Activated T-helper 9 cell treated with anti-CD3 and anti-CD28 coated beads, Interleukin-2, amount 50 U/mL, for 16 hours (primary cell): Measurements from ENCODE around the gene CDCA8.
"Not testable (repeated sequence)": the region's sequence is repeated elsewhere in the genome, so short reads cannot be mapped to it uniquely, and the experiment has no call there.

Experiments used
- DNase-seq: peaks from one replicate; pipeline ENCODE4 v3.0.0-alpha.2; 2020; ENCODE audit warnings: low read depth

CDCA8 gene

DNA sequence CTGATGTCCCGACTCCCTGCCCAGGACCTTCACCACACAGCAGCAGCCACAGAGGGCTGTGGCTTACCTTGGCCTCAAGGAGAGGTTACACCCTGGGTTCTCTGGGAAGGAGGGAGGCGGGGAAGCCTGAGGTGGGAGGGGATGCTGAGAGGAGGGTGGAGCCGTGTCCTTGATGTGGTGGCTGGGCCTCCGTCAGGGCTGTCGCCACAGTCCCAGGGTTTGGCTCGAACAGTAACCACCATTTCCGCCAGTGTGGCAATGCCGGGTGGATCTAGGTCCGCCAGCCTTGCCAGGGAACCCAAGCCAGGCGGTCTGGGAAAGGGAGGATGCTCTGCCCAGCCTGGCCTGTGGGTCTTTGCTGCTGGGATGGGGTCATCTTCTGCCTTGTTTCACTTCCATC is 18.4 kb upstream of the CDCA8 start:
- DNase-seq: peak; percentile 31

DNA sequence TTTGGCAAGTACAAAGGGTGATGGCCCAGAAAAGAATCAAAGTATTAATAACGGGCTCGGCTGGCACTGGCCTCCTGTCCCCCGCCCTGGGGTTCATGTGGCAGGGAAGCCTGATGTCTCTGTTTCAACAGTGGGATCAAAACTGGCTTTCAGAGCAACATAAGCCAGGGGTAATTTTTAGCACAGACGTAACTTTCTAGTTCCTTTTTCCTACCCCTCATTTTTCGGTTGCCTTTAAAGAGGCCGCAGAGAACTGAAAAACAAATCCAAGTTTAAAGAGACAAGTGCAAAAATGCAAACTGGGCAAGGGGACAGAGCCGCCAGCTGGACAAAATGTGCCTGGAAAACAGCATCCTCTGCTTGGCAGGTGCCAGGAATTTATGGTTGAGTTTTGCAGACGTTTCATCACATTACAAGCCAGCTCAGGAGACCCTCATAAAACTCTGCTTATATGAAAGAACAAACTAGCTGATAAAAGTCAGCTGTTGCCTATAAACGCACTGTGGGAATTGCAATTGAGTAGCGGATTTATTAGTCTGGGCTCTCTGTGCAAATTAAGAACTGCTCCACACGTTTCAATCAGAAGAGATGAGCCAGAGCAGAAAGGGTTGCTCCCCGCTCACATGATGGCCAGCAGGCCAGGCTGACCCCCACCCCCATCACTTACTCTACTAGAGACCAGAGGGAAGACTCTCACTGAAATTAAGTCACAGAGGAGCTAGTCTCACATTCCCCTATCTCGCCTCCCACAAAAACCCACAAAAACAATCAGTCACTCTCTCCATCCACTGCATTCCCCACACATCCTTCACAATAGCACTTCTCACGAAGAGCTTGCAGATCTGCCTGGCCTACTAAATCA is 15.8 kb upstream of the CDCA8 start:
- no peak for DNase-seq

DNA sequence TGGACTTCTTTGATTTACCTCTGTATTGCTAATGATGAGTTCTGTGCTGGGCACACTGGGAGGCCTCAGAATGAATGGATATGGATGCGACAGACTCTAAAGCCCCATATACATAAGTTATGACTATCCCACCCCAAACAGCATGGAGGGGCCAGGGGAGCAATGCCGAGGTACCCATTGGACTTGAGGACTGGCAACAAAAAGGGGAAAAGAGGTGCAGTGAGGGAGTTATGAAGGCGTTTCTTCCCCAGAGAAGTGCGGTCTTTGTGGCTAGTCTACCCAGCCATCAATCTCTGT is 15.2 kb upstream of the CDCA8 start:
- no peak for DNase-seq

DNA sequence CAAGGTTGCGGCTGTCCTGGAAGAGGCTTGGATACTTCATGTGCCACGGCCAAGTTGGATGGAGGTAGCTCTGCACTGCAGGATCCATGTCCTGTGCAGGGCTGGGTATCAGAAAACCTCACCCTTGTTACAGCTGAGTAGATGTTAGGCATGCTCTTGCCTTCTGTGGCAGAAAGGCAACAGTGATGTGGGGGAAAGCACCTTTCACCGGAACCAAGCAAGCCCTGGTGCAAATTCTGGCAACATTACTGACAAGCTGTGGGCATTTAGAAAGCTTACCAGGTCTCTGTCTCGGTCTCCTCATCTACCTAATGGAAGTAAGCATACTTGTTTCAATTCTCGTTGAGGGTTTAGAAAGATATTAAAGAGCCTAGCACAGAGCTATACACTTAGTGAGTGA is 14.5 kb upstream of the CDCA8 start:
- DNase-seq: no peak

DNA sequence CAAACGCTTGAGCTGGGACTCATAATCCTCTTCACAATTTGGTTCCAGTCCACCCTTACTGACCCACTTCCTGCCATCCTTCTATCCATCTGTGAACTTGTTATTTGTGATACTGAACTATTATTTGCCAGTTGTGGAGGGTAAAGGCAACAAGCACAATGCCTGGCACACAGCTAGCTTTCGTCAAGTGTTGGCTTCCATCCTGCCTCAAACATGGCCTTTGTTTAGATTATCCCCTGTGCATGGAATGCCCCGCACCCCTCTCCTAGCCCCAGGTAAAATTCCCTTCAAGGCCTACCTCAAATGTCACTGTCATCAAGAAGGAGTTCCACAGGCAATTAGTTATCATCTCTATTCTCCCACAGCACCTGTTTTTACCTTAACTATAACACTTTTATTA is 11.4 kb upstream of the CDCA8 start:
- no peak for DNase-seq

DNA sequence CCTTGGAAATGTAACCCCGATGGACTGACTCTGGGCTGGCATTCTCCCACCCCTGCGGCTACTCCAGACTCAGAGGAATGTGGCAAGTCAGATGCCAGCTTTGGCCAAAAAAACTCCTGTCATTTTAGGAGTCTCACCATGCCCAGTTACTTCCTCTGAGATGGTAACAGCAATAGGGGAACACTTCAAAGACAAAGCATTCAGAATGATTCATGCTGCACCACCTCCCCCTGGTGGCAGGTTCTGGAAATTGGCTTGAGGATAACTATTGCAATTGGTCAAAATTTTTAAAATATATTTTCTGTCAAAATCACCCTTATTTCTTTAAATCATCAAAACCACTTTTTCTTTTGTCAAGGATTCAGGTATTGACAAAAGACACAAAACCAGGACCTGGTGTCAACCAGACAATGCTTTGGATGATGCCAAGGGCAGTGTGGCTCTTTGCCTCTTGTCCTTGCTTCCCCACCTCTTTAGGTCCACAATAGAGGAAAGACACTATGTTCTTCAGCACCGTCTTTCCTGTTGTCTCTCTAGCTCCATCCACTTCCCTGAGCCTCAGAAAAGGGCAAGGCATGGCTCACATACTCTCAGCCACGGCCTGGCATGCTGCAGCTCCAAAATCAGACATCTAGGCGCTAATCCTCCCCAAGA is 9.9 kb upstream of the CDCA8 start:
- DNase-seq: peak; percentile 64

DNA sequence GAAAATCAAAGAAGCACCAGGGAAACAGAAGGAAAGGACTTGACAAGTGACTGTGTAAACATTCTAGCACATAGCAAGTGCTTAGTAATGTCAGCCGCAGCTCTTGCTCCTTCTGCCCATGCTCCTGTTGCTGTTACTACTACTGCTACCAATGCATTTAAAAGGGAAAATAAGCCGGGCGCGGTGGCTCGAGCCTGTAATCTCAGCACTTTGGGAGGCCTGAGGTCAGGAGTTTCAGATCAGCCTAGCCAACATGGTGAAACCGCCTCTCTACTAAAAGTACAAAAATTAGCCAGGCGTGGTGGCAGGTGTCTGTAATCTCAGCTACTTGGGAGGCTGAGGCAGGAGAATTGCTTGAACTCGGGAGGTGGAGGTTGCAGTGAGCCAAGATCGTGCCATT is 8.1 kb upstream of the CDCA8 start:
- DNase-seq: not testable (repeated sequence)

DNA sequence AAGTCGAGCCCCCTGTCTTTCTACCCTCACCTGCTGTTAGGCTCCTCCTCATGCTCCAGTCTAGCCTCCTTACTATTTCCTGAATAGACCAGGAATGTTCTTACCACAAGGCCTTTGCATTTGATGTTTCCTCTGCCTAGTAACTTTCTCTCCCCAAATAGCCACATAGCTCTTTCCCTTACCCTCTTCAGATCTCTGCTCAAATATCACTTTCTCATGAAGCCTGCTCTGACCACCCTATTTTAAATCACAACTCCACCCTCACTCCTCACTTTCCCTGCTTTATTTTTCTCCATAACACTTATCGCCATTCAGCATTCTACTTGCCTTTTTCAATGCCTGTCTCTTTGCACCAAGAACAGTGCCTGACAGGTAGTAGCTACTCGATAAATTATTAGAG is 6.6 kb upstream of the CDCA8 start:
- DNase-seq: no peak

DNA sequence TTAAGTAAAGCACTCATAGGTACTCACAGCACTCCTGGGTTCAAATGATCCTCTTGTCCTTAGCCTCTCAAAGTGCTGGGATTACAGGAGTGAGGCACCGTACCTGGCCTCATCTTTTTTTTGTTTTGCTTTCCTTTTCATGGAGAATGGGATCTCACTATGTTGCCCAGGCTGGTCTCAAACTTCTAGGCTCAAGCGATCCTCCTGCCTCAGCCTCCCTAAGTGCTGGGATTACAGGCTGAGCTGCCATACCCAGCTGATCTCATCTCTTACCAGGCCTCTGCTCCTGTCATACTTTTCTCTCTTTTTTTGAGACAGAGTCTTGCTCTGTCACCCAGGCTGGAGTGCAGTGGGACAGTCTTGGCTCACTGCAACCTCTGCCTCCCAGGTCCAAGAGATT is 4.6 kb upstream of the CDCA8 start:
- DNase-seq: not testable (repeated sequence)

DNA sequence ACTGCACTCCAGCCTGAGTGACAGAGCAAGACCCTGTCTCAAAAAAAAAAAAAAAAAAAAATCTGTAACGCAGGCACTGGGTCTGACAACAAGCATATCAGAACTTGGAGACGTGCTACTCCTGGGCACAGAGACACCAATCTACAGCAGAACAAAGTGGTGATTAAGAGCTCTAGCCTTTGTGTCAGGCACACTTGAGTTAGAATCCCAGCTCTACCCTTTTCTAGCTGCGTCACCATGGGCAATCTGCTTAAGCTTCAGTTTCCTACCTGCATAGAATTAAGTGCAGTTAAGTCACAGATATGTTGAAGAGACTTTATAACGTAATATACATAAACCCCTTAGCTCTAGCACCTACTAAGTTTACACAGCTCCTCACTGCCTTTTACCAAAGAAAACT is 3.4 kb upstream of the CDCA8 start:
- no peak for DNase-seq

DNA sequence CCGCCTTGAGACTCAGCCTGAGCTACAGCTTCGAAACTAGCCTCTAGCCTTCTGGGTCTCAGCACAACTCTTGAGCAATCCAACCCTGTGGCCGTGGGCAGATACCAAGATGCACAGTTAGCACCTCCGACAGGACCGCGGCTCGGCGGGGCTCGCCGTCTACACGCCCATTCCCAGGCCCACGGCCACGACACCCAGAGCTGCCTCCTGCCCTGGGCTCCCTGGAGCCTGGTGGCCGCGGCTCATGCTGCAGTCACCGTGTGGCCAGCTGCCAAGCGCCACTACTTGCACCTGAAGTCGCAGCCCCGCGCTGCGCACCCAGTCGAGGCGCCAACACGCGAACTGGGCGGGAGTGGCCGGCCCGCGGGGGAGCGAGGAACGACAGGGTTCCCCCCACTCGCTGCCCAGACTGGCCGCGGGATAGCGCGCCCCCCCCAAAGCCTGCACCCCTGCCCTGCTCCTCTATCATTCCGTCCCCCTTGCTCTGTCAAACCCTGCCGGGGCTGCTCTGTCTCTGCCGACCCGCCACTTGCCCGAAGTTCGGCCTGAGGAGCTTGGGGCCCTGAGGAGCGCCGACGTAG is 729 bp upstream of the CDCA8 start:
- peak; percentile 3 for DNase-seq

DNA sequence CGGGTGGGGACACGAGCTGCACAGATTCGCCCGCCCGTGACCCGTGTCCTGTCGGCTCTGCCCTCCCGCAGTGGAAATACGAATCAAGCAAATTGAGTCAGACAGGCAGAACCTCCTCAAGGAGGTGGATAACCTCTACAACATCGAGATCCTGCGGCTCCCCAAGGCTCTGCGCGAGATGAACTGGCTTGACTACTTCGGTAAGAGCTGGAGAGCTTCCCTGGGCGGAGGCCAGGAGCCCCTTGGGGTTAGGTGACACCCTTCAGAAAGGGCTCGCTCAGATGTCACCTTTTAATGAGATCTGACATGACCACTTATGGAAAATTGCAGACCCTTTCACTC is 489 bp downstream of the CDCA8 start:
- DNase-seq: no peak

DNA sequence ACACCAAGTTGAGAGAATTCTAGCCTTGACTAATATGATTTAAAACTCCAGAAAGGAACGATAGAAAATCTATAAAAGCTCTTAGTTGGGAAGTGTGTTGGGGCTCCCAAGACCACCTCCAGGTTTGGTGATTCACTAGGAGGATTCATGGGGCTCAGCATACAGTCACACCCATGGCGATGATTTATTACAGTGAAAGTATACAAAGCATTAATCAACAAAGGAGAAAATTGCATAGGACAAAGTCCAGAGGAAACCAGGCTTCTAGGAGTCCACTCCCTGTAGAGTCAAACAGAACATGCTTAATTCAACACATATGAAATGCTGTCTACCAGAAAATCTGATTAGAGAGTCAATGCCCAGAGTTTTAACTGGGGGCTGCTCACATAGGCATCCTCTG is 4.8 kb downstream of the CDCA8 start:
- DNase-seq: no peak

DNA sequence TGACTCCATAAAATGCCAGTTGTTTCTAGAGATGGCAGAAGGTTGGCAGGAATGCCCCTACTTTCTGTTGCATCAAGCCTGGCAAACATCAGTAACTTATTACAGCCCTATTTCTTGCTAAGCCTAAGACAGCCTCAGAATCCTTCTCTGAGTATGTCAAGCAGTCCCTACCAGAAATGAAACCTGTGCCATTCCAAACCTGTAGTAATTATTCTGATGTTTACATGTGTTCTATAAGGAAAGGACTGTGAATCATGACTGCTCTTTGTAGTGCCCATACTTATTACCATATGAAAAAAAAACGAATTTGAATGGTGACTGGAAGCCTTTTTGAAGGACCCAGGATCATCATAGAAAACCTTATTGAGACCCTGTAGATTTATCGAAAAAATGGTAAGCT is 5.4 kb downstream of the CDCA8 start:
- DNase-seq: no peak

DNA sequence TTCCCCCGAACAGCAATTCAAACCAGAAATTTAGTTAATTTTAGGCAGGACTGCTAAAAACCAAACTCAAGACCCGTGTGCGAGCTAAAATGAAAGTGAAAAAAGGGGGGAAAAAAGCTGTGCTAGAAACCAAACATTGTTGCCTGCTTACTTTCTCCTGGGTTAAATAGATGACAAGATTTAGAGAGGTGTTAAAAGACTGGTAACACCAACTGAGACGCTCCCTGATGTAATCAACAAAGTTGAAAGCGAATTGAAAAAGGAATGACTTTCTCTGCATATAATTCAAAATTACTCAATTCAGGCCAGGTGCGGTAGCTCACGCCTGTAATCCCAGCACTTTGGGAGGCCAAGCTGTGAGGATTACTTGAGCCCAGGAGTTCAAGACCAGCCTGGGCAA is 6.8 kb downstream of the CDCA8 start:
- DNase-seq: no peak

DNA sequence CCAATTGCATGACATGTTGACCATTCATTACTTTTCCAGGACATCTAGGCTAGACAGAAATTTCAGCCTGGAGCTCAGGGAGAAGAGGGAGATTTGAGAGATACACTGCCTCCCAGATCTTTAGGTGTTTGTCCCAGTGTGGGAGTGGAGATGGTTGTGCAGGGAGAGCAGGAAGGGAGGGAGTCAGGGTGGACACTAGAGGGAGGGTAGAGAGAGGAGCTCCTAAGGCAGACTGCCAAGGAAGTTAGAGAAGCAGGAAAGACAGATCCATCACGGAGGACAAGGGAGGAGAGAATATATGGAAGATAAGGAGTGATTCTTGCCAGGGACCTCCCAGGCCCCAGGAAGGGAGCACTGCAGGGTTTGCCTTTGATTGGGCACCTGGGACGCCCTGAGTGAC is 8.7 kb downstream of the CDCA8 start:
- DNase-seq: no peak

DNA sequence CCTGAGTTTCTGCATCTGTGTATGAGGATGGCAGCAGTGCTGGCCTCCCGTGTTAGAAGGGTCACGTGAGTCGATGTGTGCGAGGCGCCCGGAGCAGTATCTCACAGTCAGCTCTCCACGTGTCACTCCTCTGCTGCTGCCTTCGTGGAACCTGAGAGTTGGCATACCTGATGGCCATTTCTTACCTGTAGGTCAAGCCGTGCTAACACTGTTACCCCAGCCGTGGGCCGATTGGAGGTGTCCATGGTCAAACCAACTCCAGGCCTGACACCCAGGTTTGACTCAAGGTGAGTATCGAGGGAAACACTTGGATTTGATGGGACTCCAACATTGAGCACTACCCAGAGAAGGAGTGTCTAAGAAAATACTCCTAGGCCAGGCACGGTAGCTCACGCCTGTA is 10.7 kb downstream of the CDCA8 start:
- no peak for DNase-seq

DNA sequence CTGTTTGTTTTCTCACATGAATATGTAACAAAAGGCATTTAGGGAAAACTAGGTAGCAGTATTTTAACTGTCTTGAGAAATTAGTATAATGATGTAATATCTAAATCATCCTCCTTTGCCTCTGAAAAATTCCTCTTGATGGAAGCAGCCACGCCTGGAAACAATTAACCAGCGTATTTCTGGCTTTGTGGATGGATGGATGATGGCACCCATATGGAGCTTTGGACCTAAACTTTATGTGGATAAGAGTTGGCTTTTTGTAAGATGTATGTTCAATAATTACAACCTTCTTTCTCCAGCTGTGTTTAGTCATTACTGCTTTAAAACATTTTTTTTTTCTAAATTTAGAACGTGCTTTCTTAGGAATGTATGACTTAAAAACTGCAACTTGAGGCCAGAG is 12.7 kb downstream of the CDCA8 start:
- DNase-seq: no peak

DNA sequence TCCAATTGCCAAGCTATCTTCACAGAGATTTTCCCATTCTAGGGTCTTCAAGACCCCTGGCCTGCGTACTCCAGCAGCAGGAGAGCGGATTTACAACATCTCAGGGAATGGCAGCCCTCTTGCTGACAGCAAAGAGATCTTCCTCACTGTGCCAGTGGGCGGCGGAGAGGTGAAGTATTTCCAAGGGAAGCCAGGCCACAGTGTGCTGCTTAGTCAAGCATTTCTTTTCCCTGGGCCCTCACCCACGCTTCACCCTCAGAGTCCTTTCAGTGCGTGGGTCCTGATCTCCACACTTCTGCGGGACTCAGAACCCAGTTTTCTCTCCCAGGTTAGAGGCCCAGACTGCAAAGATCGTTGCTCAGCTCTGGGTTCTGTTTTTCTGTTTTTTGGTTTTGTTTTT is 13.1 kb downstream of the CDCA8 start:
- DNase-seq: no peak

DNA sequence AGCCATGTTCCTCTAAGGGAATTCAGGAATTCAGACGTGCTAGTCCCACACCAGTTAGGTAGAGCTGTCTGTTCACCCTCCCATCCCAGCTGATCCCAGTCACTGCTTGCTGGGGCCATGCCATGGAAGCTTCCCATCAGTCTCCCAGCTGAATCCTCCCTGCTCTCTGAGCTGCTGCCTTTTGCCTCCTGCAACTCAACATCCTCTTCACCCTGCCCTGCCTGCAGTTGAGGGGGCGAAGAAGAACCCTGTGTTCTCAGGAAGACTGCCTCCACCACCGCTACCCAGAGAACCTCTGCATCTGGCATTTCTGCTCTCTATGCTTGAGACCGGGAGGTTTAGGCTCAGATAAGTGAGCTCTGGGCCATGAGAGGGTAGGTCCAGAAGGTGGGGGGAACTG is 16.2 kb downstream of the CDCA8 start:
- DNase-seq: no peak

DNA sequence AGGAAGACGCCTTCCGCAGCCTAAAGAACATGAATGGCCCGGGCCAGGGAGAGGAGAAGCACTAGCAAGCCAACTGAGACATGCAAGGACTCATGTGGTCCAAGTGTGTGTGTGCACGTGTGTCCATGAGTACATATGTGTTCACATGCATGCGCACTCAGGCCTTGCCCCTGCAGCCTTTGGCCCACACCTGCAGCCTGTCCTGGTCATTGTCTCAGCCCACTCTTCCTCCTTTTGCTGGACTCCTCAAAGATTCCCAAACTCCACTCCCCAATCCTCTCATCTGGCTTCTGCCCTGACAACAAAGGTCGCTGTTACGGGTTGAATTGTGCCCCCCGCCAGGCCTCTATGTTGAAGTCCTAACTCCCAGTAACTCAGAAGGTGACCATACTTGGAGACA is 21.9 kb downstream of the CDCA8 start:
- DNase-seq: no peak

DNA sequence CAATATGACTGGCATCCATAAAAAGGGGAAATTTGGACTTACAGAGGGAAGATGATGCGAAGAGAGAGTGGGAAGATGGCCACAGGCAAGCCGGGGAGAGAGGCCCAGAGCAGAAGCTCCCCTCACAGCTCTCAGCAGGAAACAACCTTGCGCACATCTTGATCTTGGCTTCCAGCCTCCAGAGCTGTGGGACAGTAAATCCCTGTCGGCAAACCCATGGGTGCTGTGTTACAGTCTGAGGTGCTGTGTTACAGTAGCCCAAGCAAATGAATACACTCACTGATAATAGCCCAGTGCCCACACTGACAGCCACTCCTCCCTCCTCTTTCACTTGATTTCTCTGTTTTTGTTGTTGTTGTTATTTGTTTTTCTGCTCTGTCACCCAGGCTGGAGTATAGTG is 22.4 kb downstream of the CDCA8 start:
- no peak for DNase-seq

DNA sequence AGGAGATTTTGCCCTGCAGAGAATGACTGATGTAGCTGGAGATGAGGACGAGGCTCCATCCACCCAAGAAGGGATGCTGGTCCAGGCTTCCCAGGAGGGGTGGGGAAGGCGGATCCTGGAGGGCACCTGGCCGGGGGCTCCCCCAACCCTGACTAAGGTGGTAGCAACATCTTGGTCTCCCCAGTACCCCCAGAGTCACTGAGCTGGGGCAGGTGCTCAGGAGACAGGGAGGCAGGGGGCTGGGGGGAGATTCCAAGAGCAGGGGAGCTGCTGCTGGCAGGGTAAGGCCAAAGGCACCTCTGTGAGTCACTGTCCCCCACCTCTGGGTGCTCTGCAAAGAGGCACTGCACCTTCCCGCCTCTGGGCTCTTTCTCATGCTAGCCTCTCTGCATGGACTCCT is 24.0 kb downstream of the CDCA8 start:
- no peak for DNase-seq

DNA sequence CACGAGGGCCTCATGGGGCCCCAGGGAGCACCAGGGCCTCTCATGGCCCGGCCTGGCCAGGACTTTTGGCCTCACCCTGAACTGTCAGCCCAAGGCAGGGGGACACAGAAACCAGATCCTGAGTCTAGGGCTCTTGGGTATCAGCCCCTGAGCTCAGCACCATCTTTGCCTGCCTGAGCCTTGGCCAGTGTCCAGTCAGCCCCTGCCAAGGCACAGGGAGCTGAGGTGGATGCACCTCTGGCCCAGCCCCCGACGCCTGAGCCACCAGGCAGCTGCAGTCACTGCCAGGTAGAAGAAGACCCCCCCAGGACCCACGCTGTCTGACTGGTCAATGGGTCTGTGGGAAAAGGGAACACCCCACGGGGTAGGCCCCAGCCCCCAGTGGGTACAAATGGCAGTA is 25.3 kb downstream of the CDCA8 start:
- DNase-seq: no peak
